GM10248 (cell line): ENCODE data around the gene LETM1.

Experiments
- CTCF ChIA-PET: fragments of 300-600 bp; sonication (Branson Sonifier 250); formaldehyde crosslinking; extraction: SDS; loops from one replicate; lab custom pipeline; 2021; ENCODE audit warnings: antibody characterized with exemption; lab: Yijun Ruan, JAX
- POLR2A ChIA-PET: fragments of 350-650 bp; sonication (Branson Sonifier 250); formaldehyde crosslinking; extraction: SDS; loops from one replicate; lab custom pipeline; 2020; ENCODE audit warnings: antibody characterized with exemption; lab: Yijun Ruan, JAX
- DNase-seq: peaks from one replicate; pipeline ENCODE4 v3.0.0; 2012; ENCODE audit errors: extremely low spot score
- TF ChIP-seq, protein P1 (sequence below): IDR thresholded peaks from 2 replicates; pipeline ENCODE4 v1.5.1; 2012; ENCODE audit warnings: mild to moderate bottlenecking, low read depth; ENCODE audit errors: extremely low read depth, missing control alignments, control extremely low read depth

Gene LETM1

DNA sequence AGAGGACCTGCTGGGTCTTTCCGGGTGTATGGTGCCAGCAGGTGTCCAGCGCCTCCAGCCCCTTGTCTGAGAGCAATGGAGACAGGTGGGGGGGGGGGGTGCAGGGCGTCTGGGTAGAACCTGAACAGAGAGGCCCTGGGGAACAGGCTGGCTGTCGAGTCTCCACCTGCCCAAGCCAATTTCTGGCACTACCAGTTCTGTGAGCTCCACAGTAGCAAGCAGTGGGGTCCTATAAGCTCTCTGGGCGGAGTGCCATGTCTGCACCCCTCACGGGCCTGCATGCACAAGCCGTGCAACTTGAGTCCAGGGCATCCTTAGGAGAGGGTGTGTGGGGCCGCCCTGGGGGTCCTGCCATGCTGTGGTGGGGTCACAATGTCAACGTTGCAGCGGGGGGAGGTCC lies 72.9 kb downstream of the LETM1 start:
- DNase-seq = no peak
- ChIA-PET CTCF (interaction anchor here (1.3 to 1.7 kb wide), 3 partner anchors 27 to 90 kb away, joined by 4 to 6 read pairs (median 4); no protein-coding TSS in a partner anchor), POLR2A (no interaction called here)
- TF ChIP-seq, protein P1, sequence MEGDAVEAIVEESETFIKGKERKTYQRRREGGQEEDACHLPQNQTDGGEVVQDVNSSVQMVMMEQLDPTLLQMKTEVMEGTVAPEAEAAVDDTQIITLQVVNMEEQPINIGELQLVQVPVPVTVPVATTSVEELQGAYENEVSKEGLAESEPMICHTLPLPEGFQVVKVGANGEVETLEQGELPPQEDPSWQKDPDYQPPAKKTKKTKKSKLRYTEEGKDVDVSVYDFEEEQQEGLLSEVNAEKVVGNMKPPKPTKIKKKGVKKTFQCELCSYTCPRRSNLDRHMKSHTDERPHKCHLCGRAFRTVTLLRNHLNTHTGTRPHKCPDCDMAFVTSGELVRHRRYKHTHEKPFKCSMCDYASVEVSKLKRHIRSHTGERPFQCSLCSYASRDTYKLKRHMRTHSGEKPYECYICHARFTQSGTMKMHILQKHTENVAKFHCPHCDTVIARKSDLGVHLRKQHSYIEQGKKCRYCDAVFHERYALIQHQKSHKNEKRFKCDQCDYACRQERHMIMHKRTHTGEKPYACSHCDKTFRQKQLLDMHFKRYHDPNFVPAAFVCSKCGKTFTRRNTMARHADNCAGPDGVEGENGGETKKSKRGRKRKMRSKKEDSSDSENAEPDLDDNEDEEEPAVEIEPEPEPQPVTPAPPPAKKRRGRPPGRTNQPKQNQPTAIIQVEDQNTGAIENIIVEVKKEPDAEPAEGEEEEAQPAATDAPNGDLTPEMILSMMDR = no peak

DNA sequence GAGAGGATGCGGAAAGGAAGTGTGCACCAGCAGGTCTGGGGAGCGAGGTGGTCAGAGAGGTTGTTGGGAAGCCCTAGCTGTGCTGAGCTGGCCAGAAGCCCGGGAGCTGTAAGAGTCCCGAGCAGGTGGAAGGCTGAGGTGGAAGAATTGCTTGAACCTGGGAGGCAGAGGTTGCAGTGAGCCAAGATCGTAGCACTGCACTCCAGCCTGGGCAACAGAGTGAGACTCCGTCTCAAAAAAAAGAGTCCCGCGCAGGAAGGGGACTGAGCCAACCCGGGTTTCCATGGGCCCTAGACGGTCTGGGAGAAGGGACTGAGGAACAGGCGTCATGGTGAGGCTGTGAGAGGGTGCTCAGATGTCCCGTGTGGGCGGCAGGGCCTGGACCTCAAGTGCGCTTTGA lies 75.5 kb downstream of the LETM1 start:
- CTCF ChIA-PET = interaction anchor here (1.3 to 1.4 kb wide), 2 partner anchors 9 to 119 kb away, joined by 3 read pairs; no protein-coding TSS in a partner anchor
- no peak for DNase-seq
- POLR2A ChIA-PET = no interaction called here
- TF ChIP-seq, protein P1 = no peak

DNA sequence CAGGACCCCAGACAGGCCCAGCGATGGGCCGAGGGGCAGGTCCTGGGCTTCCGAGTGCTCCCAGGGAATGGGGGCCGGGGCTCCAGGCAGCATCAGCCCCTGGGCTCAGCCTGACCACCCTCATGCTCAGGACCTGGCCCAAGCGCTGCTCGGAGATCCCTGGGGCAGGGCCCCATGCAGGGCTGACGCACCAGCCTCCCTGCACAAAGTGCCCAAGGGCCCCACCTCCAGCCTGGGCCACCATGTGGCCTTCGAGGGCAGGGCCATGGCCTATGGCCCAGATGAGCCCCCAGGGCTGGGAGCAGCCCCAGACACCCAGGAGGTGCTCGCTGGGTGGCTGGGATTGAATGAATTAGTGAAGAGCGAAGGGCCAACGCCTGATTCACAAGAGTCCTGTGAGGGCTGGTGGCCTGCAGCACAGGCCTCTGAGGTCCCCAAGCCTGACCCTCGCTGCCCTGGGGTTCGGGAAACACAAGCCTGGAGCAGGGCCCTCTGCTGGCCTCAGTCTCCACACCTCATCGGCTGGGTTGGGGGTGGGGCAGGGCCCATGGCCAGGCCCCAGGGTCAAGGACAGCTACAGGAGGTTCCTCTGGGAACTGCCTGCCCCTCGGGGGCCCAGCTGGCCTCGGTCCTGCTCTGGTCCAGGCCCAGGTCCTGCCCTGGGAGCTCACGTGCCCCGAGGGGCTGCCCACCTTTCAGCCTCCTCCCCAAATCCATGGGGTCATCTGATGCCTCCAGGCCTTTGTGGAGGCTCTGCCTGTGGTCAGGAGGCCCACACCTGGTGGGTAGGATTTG lies 76.2 kb downstream of the LETM1 start:
- ChIA-PET CTCF (interaction anchor here (1.0 to 1.3 kb wide), 2 partner anchors 55 to 120 kb away, joined by 3 read pairs; no protein-coding TSS in a partner anchor), POLR2A (no interaction called here)
- no peak for DNase-seq
- TF ChIP-seq, protein P1 = no peak

DNA sequence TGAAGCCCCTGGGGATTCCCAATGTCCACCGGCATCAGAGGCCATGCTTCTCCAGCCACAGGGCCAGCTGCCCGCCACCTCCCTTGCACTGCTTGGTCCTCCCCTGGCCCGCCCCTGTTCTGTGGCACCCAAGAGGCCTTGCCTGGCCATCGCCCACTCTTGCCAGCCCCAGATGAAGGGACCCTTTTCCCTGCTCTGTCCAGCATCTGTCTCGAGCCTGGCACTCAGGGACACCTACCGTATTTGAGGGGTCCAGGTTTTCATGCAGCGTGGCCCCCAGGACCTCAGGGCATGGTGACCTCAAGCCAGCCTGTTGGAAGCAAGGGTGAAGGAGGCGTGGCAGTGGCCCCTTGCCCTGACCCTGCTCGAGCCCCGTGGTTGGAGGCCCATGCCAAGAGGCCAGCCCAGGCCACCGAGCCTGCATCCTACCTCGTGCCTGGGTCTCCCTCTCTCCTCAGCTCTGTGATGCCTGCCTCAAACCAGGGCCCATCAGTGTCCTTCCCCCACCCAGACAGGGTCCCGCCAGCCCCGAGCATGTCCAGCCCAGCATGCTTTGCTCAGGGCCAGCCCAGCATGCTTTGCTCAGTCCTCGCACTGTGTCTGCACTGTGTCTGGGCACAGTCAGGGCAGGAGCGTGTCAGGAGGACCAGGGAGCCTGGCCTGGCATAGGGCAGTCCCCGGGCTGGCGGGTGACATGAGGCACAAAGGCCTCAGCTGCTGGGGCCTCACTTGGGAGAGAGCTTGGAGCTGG lies 77.1 kb downstream of the LETM1 start:
- ChIA-PET POLR2A (no interaction called here), CTCF (interaction anchor here (1.0 kb wide), 1 partner anchor 56 kb away, joined by 3 read pairs; no protein-coding TSS in a partner anchor)
- DNase-seq = no peak
- TF ChIP-seq, protein P1 = no peak

DNA sequence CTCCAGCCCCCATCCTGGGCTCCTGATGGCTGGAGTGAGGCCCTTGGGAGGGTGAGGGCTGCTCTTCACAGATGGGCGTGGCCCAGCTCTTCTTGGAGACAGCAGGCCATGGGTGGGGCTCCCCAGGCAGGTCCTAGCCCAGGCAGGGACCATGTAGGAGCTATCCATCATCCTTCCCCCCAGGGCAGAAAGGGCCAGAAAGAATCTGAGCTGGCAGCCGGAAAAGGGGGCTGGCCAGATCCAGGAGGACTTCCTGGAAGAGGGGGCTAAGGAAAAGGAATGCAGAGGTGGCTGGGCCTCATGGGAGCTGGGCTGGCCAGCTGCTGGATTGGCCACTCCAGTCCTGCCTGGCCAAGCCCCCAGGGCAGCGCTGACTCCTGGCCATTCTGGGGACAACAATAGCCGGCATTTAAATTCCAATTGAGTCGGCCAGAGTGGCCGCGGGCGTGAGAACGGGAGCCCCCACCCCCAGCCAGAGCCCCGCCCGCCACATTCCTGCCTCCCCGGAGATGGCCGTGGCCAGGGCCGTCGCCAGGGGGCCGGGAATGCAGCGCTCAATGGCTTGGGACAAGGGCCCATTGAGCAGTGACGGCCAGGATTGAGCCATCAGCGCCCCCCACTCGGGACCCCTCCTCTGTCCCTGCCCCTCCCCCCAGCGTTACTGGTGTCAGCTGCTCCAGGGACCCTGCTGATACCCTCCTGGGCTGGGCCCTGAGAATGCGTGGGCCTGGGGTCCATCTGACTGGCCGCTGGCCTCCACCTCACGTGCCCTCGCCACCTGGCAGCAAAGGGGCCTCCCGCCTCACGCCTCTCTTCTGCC lies 77.9 kb downstream of the LETM1 start:
- TF ChIP-seq, protein P1 = no peak
- DNase-seq = no peak
- ChIA-PET POLR2A (no interaction called here), CTCF (interaction anchor here (0.8 to 1.4 kb wide), 5 partner anchors 12 to 85 kb away, joined by 3 to 5 read pairs (median 3); no protein-coding TSS in a partner anchor)
